Panc1 (cell line): Measurements from ENCODE around the gene GRM7. TPM values are rescaled to one million over a fixed set of nuclear protein-coding genes. Genes with fewer than 3 reads are reported as not detected.

Source experiments
- ATAC-seq: fragments of 200-7000 bp; cut with Tn5 transposase; 2 replicates; pipeline ENCODE4 v1.9.1; 2020; ENCODE audit warnings: mild to moderate bottlenecking, moderate library complexity
- BruUV-seq: library from RNA; stranded (reverse); fragments of 400-500 nt; replicated peaks from 2 replicates; lab custom pipeline; 2021; lab: Mats Ljungman, UMichigan
- CTCF ChIA-PET: fragments of 300-600 bp; sonication (Branson Sonifier 250); formaldehyde crosslinking; loops from one replicate; lab custom pipeline; 2022; ENCODE audit warnings: antibody characterized with exemption; lab: Charles Lee
- POLR2A ChIA-PET: fragments of 300-600 bp; sonication (Branson Sonifier 250); formaldehyde crosslinking; loops from one replicate; lab custom pipeline; 2022; ENCODE audit warnings: antibody characterized with exemption; lab: Charles Lee
- DNase-seq: peaks from one replicate; pipeline ENCODE4 v3.0.0-alpha.2; 2010; ENCODE audit warnings: low read depth, low spot score
- H3K27ac ChIP-seq: 2 replicates; pipeline ENCODE4 v1.5.1; 2011; ENCODE audit warnings: mild to moderate bottlenecking, low read length, inconsistent platforms
- H3K27me3 ChIP-seq: fragments of 200-500 bp; sonication (Bioruptor generic); 2 replicates; pipeline ENCODE4 v1.6.0; 2014; ENCODE audit warnings: low read length, inconsistent platforms; ENCODE audit not compliant: control insufficient read depth, insufficient read depth
- H3K36me3 ChIP-seq: fragments of 200-500 bp; sonication (Bioruptor generic); 2 replicates; pipeline ENCODE4 v1.5.1; 2014; ENCODE audit warnings: inconsistent platforms, mild to moderate bottlenecking, low read length, moderate library complexity; ENCODE audit not compliant: control insufficient read depth, insufficient read depth
- H3K4me1 ChIP-seq: 2 replicates; pipeline ENCODE4 v1.5.1; 2011; ENCODE audit warnings: inconsistent platforms, mild to moderate bottlenecking, low read length, moderate library complexity; ENCODE audit not compliant: control insufficient read depth, insufficient read depth
- H3K4me3 ChIP-seq, 2 experiments: 2 replicates each; pipeline ENCODE4 v1.5.1; 2011 to 2012; ENCODE audit warnings: low read depth in 2 of 2, low read length in 2 of 2, mild to moderate bottlenecking in 2 of 2, inconsistent platforms in 1 of 2, moderate library complexity in 1 of 2
- H3K9me3 ChIP-seq: fragments of 200-500 bp; sonication (Bioruptor generic); 2 replicates; pipeline ENCODE4 v1.5.1; 2014; ENCODE audit warnings: low read depth, mild to moderate bottlenecking, inconsistent platforms, low read length, moderate library complexity; ENCODE audit not compliant: control insufficient read depth, insufficient read depth
- POLR2AphosphoS5 ChIP-seq: IDR thresholded peaks from 2 replicates; pipeline ENCODE4 v1.6.1; 2012; ENCODE audit warnings: mild to moderate bottlenecking, low read depth, low read length, moderate library complexity
- SIN3A ChIP-seq: IDR thresholded peaks from 2 replicates; pipeline ENCODE4 v1.6.1; 2012; ENCODE audit warnings: low read depth, mild to moderate bottlenecking, low read length, moderate library complexity, borderline replicate concordance; ENCODE audit not compliant: insufficient read depth
- TCF7L2 ChIP-seq: IDR thresholded peaks from 2 replicates; pipeline ENCODE4 v1.6.1; 2011; ENCODE audit warnings: mild to moderate bottlenecking, low read depth, low read length, inconsistent platforms
- in situ Hi-C: cut with HindIII; loops from 2 replicates; pipeline ENCODE4 v1.10.0; 2016; ENCODE audit warnings: low sequenced_read_pairs, low pct_unique_long_range_greater_than_20kb
- intact Hi-C: fragments of 100-400 bp; cut with micrococcal nuclease; formaldehyde crosslinking; loops from one replicate; pipeline ENCODE4 v1.10.0; 2022; ENCODE audit not compliant: unreplicated experiment
- total RNA-seq: library from RNA; stranded (reverse); gene quantifications from one replicate; pipeline ENCODE4 v1.2.1, GENCODE V29; 2021; ENCODE audit not compliant: unreplicated experiment
- TF ChIP-seq, protein P1 (sequence below): fragments of 450-650 bp; IDR thresholded peaks from 2 replicates; pipeline ENCODE4 v1.5.1; 2017; ENCODE audit warnings: mild to moderate bottlenecking
- TF ChIP-seq, protein P2 (sequence below), 2 experiments: IDR thresholded peaks; 2 replicates each; pipeline ENCODE4 v1.6.1; 2011 to 2012; ENCODE audit warnings: low read depth in 2 of 2, control low read depth in 1 of 2, low read length in 1 of 2, mild to moderate bottlenecking in 1 of 2, moderate library complexity in 1 of 2; ENCODE audit not compliant: insufficient read depth in 1 of 2

The GRM7 gene
- total RNA-seq, 1 experiment from 2014 or later = not detected

DNA sequence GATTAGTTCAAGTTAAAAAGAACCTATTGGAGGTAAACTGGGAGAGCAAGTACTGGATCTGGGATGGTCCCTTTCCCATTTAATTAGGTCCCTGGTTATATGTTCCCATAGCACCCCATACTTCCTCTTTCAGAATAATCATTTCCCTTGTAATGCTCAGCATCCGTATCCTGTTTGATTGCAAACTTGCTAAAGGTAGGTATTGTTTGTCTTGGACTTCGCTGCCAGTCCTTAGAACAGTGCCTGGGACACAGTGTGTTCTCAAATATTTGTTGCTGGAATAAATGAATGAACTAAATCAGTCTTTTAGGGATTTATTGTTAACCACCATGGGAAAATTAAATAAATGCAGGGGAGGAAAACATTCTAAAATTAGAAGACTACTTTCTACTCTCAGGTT lies 299.8 kb downstream of the GRM7 start:
- ChIA-PET POLR2A (no interaction called here), CTCF (no interaction called here)
- no peaks in the 10 kb centered on the region for H3K9me3 ChIP-seq
- H3K4me1 ChIP-seq = no peaks in the 10 kb centered on the region
- no peak for DNase-seq
- intact Hi-C loops = no loop called here
- TF ChIP-seq, protein P1, sequence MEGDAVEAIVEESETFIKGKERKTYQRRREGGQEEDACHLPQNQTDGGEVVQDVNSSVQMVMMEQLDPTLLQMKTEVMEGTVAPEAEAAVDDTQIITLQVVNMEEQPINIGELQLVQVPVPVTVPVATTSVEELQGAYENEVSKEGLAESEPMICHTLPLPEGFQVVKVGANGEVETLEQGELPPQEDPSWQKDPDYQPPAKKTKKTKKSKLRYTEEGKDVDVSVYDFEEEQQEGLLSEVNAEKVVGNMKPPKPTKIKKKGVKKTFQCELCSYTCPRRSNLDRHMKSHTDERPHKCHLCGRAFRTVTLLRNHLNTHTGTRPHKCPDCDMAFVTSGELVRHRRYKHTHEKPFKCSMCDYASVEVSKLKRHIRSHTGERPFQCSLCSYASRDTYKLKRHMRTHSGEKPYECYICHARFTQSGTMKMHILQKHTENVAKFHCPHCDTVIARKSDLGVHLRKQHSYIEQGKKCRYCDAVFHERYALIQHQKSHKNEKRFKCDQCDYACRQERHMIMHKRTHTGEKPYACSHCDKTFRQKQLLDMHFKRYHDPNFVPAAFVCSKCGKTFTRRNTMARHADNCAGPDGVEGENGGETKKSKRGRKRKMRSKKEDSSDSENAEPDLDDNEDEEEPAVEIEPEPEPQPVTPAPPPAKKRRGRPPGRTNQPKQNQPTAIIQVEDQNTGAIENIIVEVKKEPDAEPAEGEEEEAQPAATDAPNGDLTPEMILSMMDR = no peak
- TF ChIP-seq TCF7L2 = no peak
- TF ChIP-seq, protein P2, sequence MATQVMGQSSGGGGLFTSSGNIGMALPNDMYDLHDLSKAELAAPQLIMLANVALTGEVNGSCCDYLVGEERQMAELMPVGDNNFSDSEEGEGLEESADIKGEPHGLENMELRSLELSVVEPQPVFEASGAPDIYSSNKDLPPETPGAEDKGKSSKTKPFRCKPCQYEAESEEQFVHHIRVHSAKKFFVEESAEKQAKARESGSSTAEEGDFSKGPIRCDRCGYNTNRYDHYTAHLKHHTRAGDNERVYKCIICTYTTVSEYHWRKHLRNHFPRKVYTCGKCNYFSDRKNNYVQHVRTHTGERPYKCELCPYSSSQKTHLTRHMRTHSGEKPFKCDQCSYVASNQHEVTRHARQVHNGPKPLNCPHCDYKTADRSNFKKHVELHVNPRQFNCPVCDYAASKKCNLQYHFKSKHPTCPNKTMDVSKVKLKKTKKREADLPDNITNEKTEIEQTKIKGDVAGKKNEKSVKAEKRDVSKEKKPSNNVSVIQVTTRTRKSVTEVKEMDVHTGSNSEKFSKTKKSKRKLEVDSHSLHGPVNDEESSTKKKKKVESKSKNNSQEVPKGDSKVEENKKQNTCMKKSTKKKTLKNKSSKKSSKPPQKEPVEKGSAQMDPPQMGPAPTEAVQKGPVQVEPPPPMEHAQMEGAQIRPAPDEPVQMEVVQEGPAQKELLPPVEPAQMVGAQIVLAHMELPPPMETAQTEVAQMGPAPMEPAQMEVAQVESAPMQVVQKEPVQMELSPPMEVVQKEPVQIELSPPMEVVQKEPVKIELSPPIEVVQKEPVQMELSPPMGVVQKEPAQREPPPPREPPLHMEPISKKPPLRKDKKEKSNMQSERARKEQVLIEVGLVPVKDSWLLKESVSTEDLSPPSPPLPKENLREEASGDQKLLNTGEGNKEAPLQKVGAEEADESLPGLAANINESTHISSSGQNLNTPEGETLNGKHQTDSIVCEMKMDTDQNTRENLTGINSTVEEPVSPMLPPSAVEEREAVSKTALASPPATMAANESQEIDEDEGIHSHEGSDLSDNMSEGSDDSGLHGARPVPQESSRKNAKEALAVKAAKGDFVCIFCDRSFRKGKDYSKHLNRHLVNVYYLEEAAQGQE (IDR thresholded peaks at IDR 0.05; ENCODE audit: insufficient read depth in 1 of 2, low read depth in 2 of 2, low read length in 1 of 2) = no peak
- no peak for TF ChIP-seq POLR2AphosphoS5
- TF ChIP-seq SIN3A = no peak
- no peaks in the 10 kb centered on the region for H3K27me3 ChIP-seq
- no peak overlapping the region for H3K27ac ChIP-seq
- no TSS peak for BruUV-seq
- in situ Hi-C loops = no loop called here
- no peak for ATAC-seq
- H3K4me3 ChIP-seq = no peak overlapping the region
- no peaks in the 10 kb centered on the region for H3K36me3 ChIP-seq

DNA sequence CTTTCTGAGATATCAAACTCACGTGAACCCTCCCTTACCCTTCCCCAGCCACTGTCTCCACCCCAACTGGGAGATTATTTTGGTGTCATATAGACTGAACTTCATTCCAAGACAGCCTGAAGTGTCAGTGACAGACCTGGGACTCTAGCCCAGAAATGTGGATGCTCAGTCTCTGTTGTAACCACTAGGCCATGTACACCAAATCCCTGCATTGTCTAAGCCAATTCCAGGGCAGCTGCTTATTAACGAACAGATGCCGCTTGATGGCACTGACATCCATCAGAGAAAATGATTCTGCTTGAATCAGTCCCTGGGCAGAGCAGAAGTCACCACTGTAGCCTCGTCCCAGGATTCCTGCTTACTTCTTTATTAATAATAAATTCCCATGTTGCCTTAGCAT lies 305.5 kb downstream of the GRM7 start:
- intact Hi-C loops (no loop called here), in situ Hi-C loops (no loop called here)
- DNase-seq (no peak), ATAC-seq (no peak)
- Histone ChIP-seq H3K27ac (no peak overlapping the region), H3K27me3 (no peaks in the 10 kb centered on the region), H3K4me3 (no peak overlapping the region), H3K36me3 (no peaks in the 10 kb centered on the region), H3K9me3 (no peaks in the 10 kb centered on the region), H3K4me1 (no peaks in the 10 kb centered on the region)
- BruUV-seq = no TSS peak
- CTCF ChIA-PET = no interaction called here
- POLR2A ChIA-PET = no interaction called here
- TF ChIP-seq, protein P2 (IDR thresholded peaks at IDR 0.05; ENCODE audit: insufficient read depth in 1 of 2, low read depth in 2 of 2, low read length in 1 of 2) = no peak
- no peak for TF ChIP-seq SIN3A
- no peak for TF ChIP-seq TCF7L2
- TF ChIP-seq, protein P1 = no peak
- no peak for TF ChIP-seq POLR2AphosphoS5
